SH-SY5Y (cell line): ENCODE measurements around the gene GPX5.

ENCODE experiments used
- GATA2 ChIP-seq: IDR thresholded peaks from 2 replicates; pipeline ENCODE4 v1.6.1; 2011; ENCODE audit warnings: mild to moderate bottlenecking, low read depth, low read length
- GATA3 ChIP-seq: IDR thresholded peaks from 2 replicates; pipeline ENCODE4 v1.6.1; 2011; ENCODE audit warnings: low read depth, mild to moderate bottlenecking, low read length, moderate library complexity

The GPX5 gene

GRCh38 chr6:28505733-28506132 is 19.9 kb upstream of the GPX5 start:
- TF ChIP-seq GATA3 = no peak
- TF ChIP-seq GATA2 = no peak

- TF ChIP-seq GATA3 (no peak), GATA2 (no peak)
These were observed 18.7 kb upstream of the GPX5 start for GRCh38 chr6:28506807-28507475.

GRCh38 chr6:28511628-28512300 is 13.9 kb upstream of the GPX5 start:
- TF ChIP-seq GATA3 (no peak), GATA2 (no peak)

GRCh38 chr6:28515676-28516075 is 10.0 kb upstream of the GPX5 start, which contains the start of gene GPX6:
GPX6 (minus strand) TSS chr6:28515793; CDS start chr6:28515743, 50 bp downstream.
- no peak for TF ChIP-seq GATA2
- no peak for TF ChIP-seq GATA3

GRCh38 chr6:28517964-28518363 is 7.7 kb upstream of the GPX5 start:
- TF ChIP-seq GATA2 (no peak), GATA3 (no peak)

GRCh38 chr6:28522594-28523240 is 3.0 kb upstream of the GPX5 start:
- TF ChIP-seq GATA3 = no peak

- no peak for TF ChIP-seq GATA3
- TF ChIP-seq GATA2 = no peak
These were observed 2.4 kb upstream of the GPX5 start for GRCh38 chr6:28523241-28523622.

- no peak for TF ChIP-seq GATA3
- no peak for TF ChIP-seq GATA2
These were observed 5.1 kb downstream of the GPX5 start for GRCh38 chr6:28530777-28531176.

GRCh38 chr6:28531479-28532128 is 5.9 kb downstream of the GPX5 start:
- TF ChIP-seq GATA2 = no peak
- TF ChIP-seq GATA3 = no peak

GRCh38 chr6:28534306-28534705 is 8.6 kb downstream of the GPX5 start:
- TF ChIP-seq GATA3 (no peak), GATA2 (no peak)

GRCh38 chr6:28534875-28535274 is 9.2 kb downstream of the GPX5 start:
- TF ChIP-seq GATA3 = no peak
- no peak for TF ChIP-seq GATA2

- no peak for TF ChIP-seq GATA3
- TF ChIP-seq GATA2 = no peak
These were observed 11.4 kb downstream of the GPX5 start for GRCh38 chr6:28537065-28537464.

- TF ChIP-seq GATA2 = no peak
- no peak for TF ChIP-seq GATA3
These were observed 11.9 kb downstream of the GPX5 start for GRCh38 chr6:28537509-28538140.

- TF ChIP-seq GATA2 (no peak), GATA3 (no peak)
These were observed 16.3 kb downstream of the GPX5 start for GRCh38 chr6:28541996-28542395.
